Endodermal cell (in vitro differentiated cells): ENCODE measurements around the gene CHD2. TPM values are rescaled to one million over a fixed set of nuclear protein-coding genes. Genes with fewer than 3 reads are reported as not detected.

ENCODE experiments used
- DNase-seq: peaks from one replicate; pipeline ENCODE4 v3.0.0-alpha.2; 2017
- H3K27ac ChIP-seq: 2 replicates; pipeline ENCODE4 v1.5.1; 2013; ENCODE audit warnings: mild to moderate bottlenecking, low read depth, low read length, moderate library complexity
- H3K27me3 ChIP-seq: 2 replicates; pipeline ENCODE4 v1.6.1; 2013; ENCODE audit warnings: mild to moderate bottlenecking, low read length, moderate library complexity; ENCODE audit not compliant: insufficient read depth, control insufficient read depth, poor library complexity, severe bottlenecking
- H3K36me3 ChIP-seq: 2 replicates; pipeline ENCODE4 v1.7.0; 2013; ENCODE audit warnings: mild to moderate bottlenecking, low read length, moderate library complexity; ENCODE audit not compliant: control insufficient read depth, insufficient read depth
- H3K4me1 ChIP-seq: one replicate; pipeline ENCODE4 v1.7.0; 2013; ENCODE audit warnings: low read length; ENCODE audit not compliant: control insufficient read depth, insufficient read depth
- H3K4me3 ChIP-seq: 2 replicates; pipeline ENCODE4 v1.5.1; 2013; ENCODE audit warnings: mild to moderate bottlenecking, low read length, moderate library complexity
- H3K9ac ChIP-seq: 2 replicates; pipeline ENCODE4 v1.6.1; 2013; ENCODE audit warnings: mild to moderate bottlenecking, low read length, moderate library complexity; ENCODE audit not compliant: poor library complexity, severe bottlenecking; ENCODE audit errors: extremely low read depth
- H3K9me3 ChIP-seq: 2 replicates; pipeline ENCODE4 v1.6.1; 2013; ENCODE audit warnings: mild to moderate bottlenecking, low read length, moderate library complexity; ENCODE audit not compliant: control insufficient read depth
- H3K27ac Mint-ChIP-seq: 2 replicates; pipeline ENCODE4 v1.8.0; 2020; ENCODE audit warnings: mixed read lengths
- H3K27me3 Mint-ChIP-seq: 2 replicates; pipeline ENCODE4 v1.8.0; 2021; ENCODE audit warnings: mild to moderate bottlenecking, mixed read lengths; ENCODE audit not compliant: insufficient read depth
- H3K36me3 Mint-ChIP-seq: 2 replicates; pipeline ENCODE4 v1.8.0; 2020; ENCODE audit warnings: low read depth, mixed read lengths
- H3K4me1 Mint-ChIP-seq: 2 replicates; pipeline ENCODE4 v1.8.0; 2020; ENCODE audit warnings: mixed read lengths
- H3K4me3 Mint-ChIP-seq: 2 replicates; pipeline ENCODE4 v1.8.0; 2020; ENCODE audit warnings: mild to moderate bottlenecking, moderate library complexity, mixed read lengths
- H3K9me3 Mint-ChIP-seq: 2 replicates; pipeline ENCODE4 v1.8.0; 2020; ENCODE audit warnings: mild to moderate bottlenecking, mixed read lengths
- CTCF ChIP-seq: fragments of 200-600 bp; sonication (generic); conservative IDR thresholded peaks from 2 replicates; pipeline ENCODE4 v1.5.0; 2021; ENCODE audit warnings: antibody characterized with exemption, mild to moderate bottlenecking
- WGBS, 2 experiments: methylation state at CpG; one replicate each; pipeline versions ENCODE4 v1.1.5 to v1.1.7; 2013; ENCODE audit warnings: missing lambda C conversion rate in 2 of 2, mixed read lengths in 1 of 2; ENCODE audit not compliant: insufficient coverage in 1 of 2, insufficient read length in 1 of 2; 5-methylcytosine and 5-hydroxymethylcytosine counted together
- total RNA-seq, 2 donors: library from RNA; stranded (reverse); fragmentation: NEBNext Ultra II Directional in 1 of 2; extraction: Animal tissue kit (Norgen Biotek cat#: 25700) in 1 of 2; gene quantifications; 2 replicates in 1 of 2; 3 replicates in 1 of 2; pipeline ENCODE4 v1.2.1, GENCODE V29; 2021

Gene CHD2
- total RNA-seq, 2 donors from 2014 or later: 116 to 127 TPM

- H3K27me3 Mint-ChIP-seq: no peaks in the 10 kb centered on the region
- Histone ChIP-seq H3K27me3 (no peaks in the 10 kb centered on the region), H3K9ac (peak overlapping the region; percentile 100), H3K27ac (peak overlapping the region; percentile 99), H3K4me1 (no peaks in the 10 kb centered on the region), H3K9me3 (no peaks in the 10 kb centered on the region), H3K4me3 (peak overlapping the region; percentile 95), H3K36me3 (peaks cover 66% of the 10 kb centered on the region)
- peak overlapping the region; percentile 100 for H3K27ac Mint-ChIP-seq
- no peak for DNase-seq
- H3K4me3 Mint-ChIP-seq: peak overlapping the region; percentile 95
- 0% methylated on average over 5 to 6 of the region's 6 CpGs for WGBS, 2 experiments
- TF ChIP-seq CTCF: no peak
- H3K9me3 Mint-ChIP-seq: peaks cover 4% of the 10 kb centered on the region
- H3K4me1 Mint-ChIP-seq: peaks cover 16% of the 10 kb centered on the region
- peaks cover 56% of the 10 kb centered on the region for H3K36me3 Mint-ChIP-seq
Observed at GRCh38 chr15:92900731-92901071, 577 bp downstream of the CHD2 start.

- Mint-ChIP-seq H3K4me1 (peaks cover 21% of the 10 kb centered on the region), H3K4me3 (peak overlapping the region; percentile 95), H3K27ac (peak overlapping the region; percentile 100), H3K36me3 (peaks cover 55% of the 10 kb centered on the region), H3K9me3 (peaks cover 4% of the 10 kb centered on the region), H3K27me3 (no peaks in the 10 kb centered on the region)
- Histone ChIP-seq H3K4me1 (no peaks in the 10 kb centered on the region), H3K27ac (peak overlapping the region; percentile 99), H3K27me3 (no peaks in the 10 kb centered on the region), H3K9me3 (no peaks in the 10 kb centered on the region), H3K9ac (peak overlapping the region; percentile 100), H3K4me3 (peak overlapping the region; percentile 95), H3K36me3 (peaks cover 66% of the 10 kb centered on the region)
- no peak for DNase-seq
- no peak for TF ChIP-seq CTCF
- 0 to 3% methylated on average over 5 to 8 of the region's 8 CpGs for WGBS, 2 experiments
Observed at GRCh38 chr15:92901072-92901761, 1.1 kb downstream of the CHD2 start.

- Histone ChIP-seq H3K4me1 (peaks cover 4% of the 10 kb centered on the region), H3K4me3 (peak overlapping the region; percentile 95), H3K9me3 (no peaks in the 10 kb centered on the region), H3K9ac (peak overlapping the region; percentile 100), H3K27me3 (no peaks in the 10 kb centered on the region), H3K36me3 (peaks cover 65% of the 10 kb centered on the region), H3K27ac (no peak overlapping the region)
- Mint-ChIP-seq H3K36me3 (peaks cover 50% of the 10 kb centered on the region), H3K4me3 (peak overlapping the region; percentile 95), H3K9me3 (peaks cover 4% of the 10 kb centered on the region), H3K27ac (peak overlapping the region; percentile 100), H3K27me3 (no peaks in the 10 kb centered on the region), H3K4me1 (peaks cover 29% of the 10 kb centered on the region)
- DNase-seq: no peak
- TF ChIP-seq CTCF: no peak
- WGBS, 2 experiments: 5 to 9% methylated on average over 2 of the region's 2 CpGs
Observed at GRCh38 chr15:92901995-92902394, 1.9 kb downstream of the CHD2 start.
